Neural progenitor cell (in vitro differentiated cells): ENCODE data around the gene EZR. TPM values are rescaled to one million over a fixed set of nuclear protein-coding genes. Genes with fewer than 3 reads are reported as not detected.
A peak's percentile ranks its signal among the peaks of the same experiment; 100 is the strongest.

Source experiments
- DNase-seq: peaks from one replicate; pipeline ENCODE4 v3.0.0-alpha.2; 2016; ENCODE audit warnings: low spot score
- H2AFZ ChIP-seq: fragments of 200-600 bp; sonication (generic); replicated peaks from 2 replicates; pipeline ENCODE4 v1.6.1; 2016; ENCODE audit warnings: antibody characterized with exemption
- H3F3A ChIP-seq: fragments of 200-600 bp; sonication (generic); 2 replicates; pipeline ENCODE4 v1.6.1; 2016; ENCODE audit warnings: antibody characterized with exemption, low read depth
- H3K27ac ChIP-seq: fragments of 200-600 bp; sonication (generic); 2 replicates; pipeline ENCODE4 v1.5.1; 2016; ENCODE audit warnings: mild to moderate bottlenecking
- H3K27me3 ChIP-seq: fragments of 200-600 bp; sonication (generic); 2 replicates; pipeline ENCODE4 v1.6.1; 2016; ENCODE audit warnings: mild to moderate bottlenecking, moderate library complexity
- H3K36me3 ChIP-seq: fragments of 200-600 bp; sonication (generic); 2 replicates; pipeline ENCODE4 v1.5.1; 2016
- H3K4me1 ChIP-seq: fragments of 200-600 bp; sonication (generic); 2 replicates; pipeline ENCODE4 v1.6.1; 2016; ENCODE audit warnings: mixed run types
- H3K4me2 ChIP-seq: fragments of 200-600 bp; sonication (generic); 2 replicates; pipeline ENCODE4 v1.6.1; 2016
- H3K4me3 ChIP-seq: fragments of 200-600 bp; sonication (generic); 2 replicates; pipeline ENCODE4 v1.5.1; 2016
- H3K79me2 ChIP-seq: fragments of 200-600 bp; sonication (generic); 2 replicates; pipeline ENCODE4 v1.6.1; 2016; ENCODE audit warnings: low read depth
- H3K9ac ChIP-seq: fragments of 200-600 bp; sonication (generic); 2 replicates; pipeline ENCODE4 v1.6.1; 2016
- H3K9me3 ChIP-seq: fragments of 200-600 bp; sonication (generic); 2 replicates; pipeline ENCODE4 v1.5.1; 2016; ENCODE audit warnings: low read depth
- H4K20me1 ChIP-seq: fragments of 200-600 bp; sonication (generic); 2 replicates; pipeline ENCODE4 v1.6.1; 2016; ENCODE audit warnings: low read depth
- H3K27ac Mint-ChIP-seq: 3 replicates; pipeline ENCODE4 v1.8.0; 2021; ENCODE audit warnings: mixed read lengths
- H3K27me3 Mint-ChIP-seq: 2 replicates; pipeline ENCODE4 v1.8.0; 2022; ENCODE audit warnings: low read depth, mild to moderate bottlenecking, inconsistent platforms, moderate library complexity, mixed read lengths; ENCODE audit not compliant: insufficient read depth
- H3K36me3 Mint-ChIP-seq: 3 replicates; pipeline ENCODE4 v1.8.0; 2021; ENCODE audit warnings: mixed read lengths
- H3K4me1 Mint-ChIP-seq: 3 replicates; pipeline ENCODE4 v1.8.0; 2021; ENCODE audit warnings: mixed read lengths
- H3K4me3 Mint-ChIP-seq: 3 replicates; pipeline ENCODE4 v1.8.0; 2021; ENCODE audit warnings: mild to moderate bottlenecking, moderate library complexity, mixed read lengths
- H3K9me3 Mint-ChIP-seq: 3 replicates; pipeline ENCODE4 v1.8.0; 2020; ENCODE audit warnings: mixed read lengths
- CTCF ChIP-seq: fragments of 200-600 bp; sonication (generic); IDR thresholded peaks from 2 replicates; pipeline ENCODE4 v1.5.1; 2017; ENCODE audit warnings: antibody characterized with exemption, mild to moderate bottlenecking
- EZH2 ChIP-seq: fragments of 200-600 bp; sonication (generic); IDR thresholded peaks from 2 replicates; pipeline ENCODE4 v1.6.1; 2017; ENCODE audit warnings: antibody characterized with exemption, mild to moderate bottlenecking, moderate library complexity
- EZH2phosphoT487 ChIP-seq: fragments of 200-600 bp; sonication (generic); IDR thresholded peaks from 2 replicates; pipeline ENCODE4 v1.6.1; 2017; ENCODE audit warnings: antibody characterized with exemption
- total RNA-seq: library from RNA; depleted of rRNA; stranded (reverse); fragments of >200 nt; gene quantifications from 2 replicates; pipeline ENCODE4 v1.2.3, GENCODE V29; 2015; ENCODE audit warnings: low replicate concordance

Gene EZR
- total RNA-seq = 52.0 and 61.4 TPM in 2 replicates

GRCh38 chr6:158819213-158819976 lies at the start of gene EZR:
Gene EZR (minus strand): TSS chr6:158819368. CDS start chr6:158818093, 1,275 bp downstream.
- H3K79me2 ChIP-seq = peaks cover 36% of the 10 kb centered on the region
- H3K27ac Mint-ChIP-seq = peak within 1 kb of the TSS; percentile 75
- H3K27me3 ChIP-seq = no peaks in the 10 kb centered on the region
- DNase-seq = peak; percentile 91
- H3K27me3 Mint-ChIP-seq = peaks cover 8% of the 10 kb centered on the region
- H3K9me3 ChIP-seq = no peaks in the 10 kb centered on the region
- H4K20me1 ChIP-seq = peaks cover 36% of the 10 kb centered on the region
- peak within 1 kb of the TSS; percentile 91 for H2AFZ ChIP-seq
- peak within 1 kb of the TSS; percentile 47 for H3K9ac ChIP-seq
- H3K27ac ChIP-seq = no peak within 1 kb of the TSS
- H3K4me1 ChIP-seq = peaks cover 29% of the 10 kb centered on the region
- H3K9me3 Mint-ChIP-seq = peaks cover 4% of the 10 kb centered on the region
- peak within 1 kb of the TSS; percentile 85 for H3K4me3 Mint-ChIP-seq
- H3K4me1 Mint-ChIP-seq = peaks cover 40% of the 10 kb centered on the region
- peaks cover 10% of the 10 kb centered on the region for H3F3A ChIP-seq
- peaks cover 11% of the 10 kb centered on the region for H3K36me3 Mint-ChIP-seq
- H3K4me2 ChIP-seq = peak within 1 kb of the TSS; percentile 86
- peak within 1 kb of the TSS; percentile 70 for H3K4me3 ChIP-seq
- H3K36me3 ChIP-seq = peaks cover 3% of the 10 kb centered on the region
- TF ChIP-seq EZH2 (no peak), CTCF (peak; percentile 12)

- H3K27ac Mint-ChIP-seq = no peak overlapping the region
- no peak overlapping the region for H2AFZ ChIP-seq
These were observed 48.9 kb upstream of the EZR start for GRCh38 chr6:158868122-158868480.

GRCh38 chr6:158867381-158868121 lies 48.4 kb upstream of the EZR start:
- no peaks in the 10 kb centered on the region for H3K79me2 ChIP-seq
- Mint-ChIP-seq H3K4me3 (peak overlapping the region; percentile 67), H3K27ac (no peak overlapping the region), H3K27me3 (peaks cover 12% of the 10 kb centered on the region), H3K36me3 (no peaks in the 10 kb centered on the region), H3K9me3 (peaks cover 9% of the 10 kb centered on the region), H3K4me1 (peaks cover 14% of the 10 kb centered on the region)
- no peak for TF ChIP-seq EZH2phosphoT487
- no peak for TF ChIP-seq EZH2
- no peak for TF ChIP-seq CTCF
- no peak for DNase-seq
- H3K4me3 ChIP-seq = no peak overlapping the region
- H3F3A ChIP-seq = peaks cover 18% of the 10 kb centered on the region
- H3K27me3 ChIP-seq = peaks cover 7% of the 10 kb centered on the region
- H2AFZ ChIP-seq = no peak overlapping the region
- H3K9me3 ChIP-seq = no peaks in the 10 kb centered on the region
- no peaks in the 10 kb centered on the region for H4K20me1 ChIP-seq
- no peak overlapping the region for H3K4me2 ChIP-seq
- no peak overlapping the region for H3K27ac ChIP-seq
- H3K9ac ChIP-seq = no peak overlapping the region
- no peaks in the 10 kb centered on the region for H3K4me1 ChIP-seq
- no peaks in the 10 kb centered on the region for H3K36me3 ChIP-seq

More at GRCh38 chr6:158868122-158868480, 48.9 kb upstream of the EZR start:
- Histone ChIP-seq H3K4me2 (no peak overlapping the region), H3K27me3 (peaks cover 7% of the 10 kb centered on the region), H3K36me3 (no peaks in the 10 kb centered on the region), H3K79me2 (no peaks in the 10 kb centered on the region), H4K20me1 (no peaks in the 10 kb centered on the region), H3K4me3 (no peak overlapping the region), H3K9ac (no peak overlapping the region), H3K9me3 (no peaks in the 10 kb centered on the region), H3K27ac (no peak overlapping the region), H3F3A (peaks cover 18% of the 10 kb centered on the region), H3K4me1 (no peaks in the 10 kb centered on the region)
- Mint-ChIP-seq H3K27me3 (peaks cover 12% of the 10 kb centered on the region), H3K36me3 (no peaks in the 10 kb centered on the region), H3K4me1 (peaks cover 14% of the 10 kb centered on the region), H3K4me3 (peak overlapping the region; percentile 67), H3K9me3 (peaks cover 9% of the 10 kb centered on the region)
- DNase-seq = no peak
- TF ChIP-seq EZH2phosphoT487 (no peak), EZH2 (no peak), CTCF (no peak)
